ENCODE data around the gene ABRACL.
A peak's percentile ranks its signal among the peaks of the same experiment; 100 is the strongest.

The ABRACL gene

GRCh38 chr6:138981416-138981815 is 47.1 kb upstream of the ABRACL start:
- H3K9me2 ChIP-seq (replicated peaks; ENCODE audit: low read depth, low read length): no peaks in the 10 kb centered on the region
- peak overlapping the region; percentile 9 for H3K9ac ChIP-seq (ENCODE audit: low read depth, low read length, poor library complexity, severe bottlenecking)
- no peaks in the 10 kb centered on the region for H3K36me3 ChIP-seq (ENCODE audit: insufficient read depth, low read length)
- no peaks in the 10 kb centered on the region for H3K27me3 ChIP-seq (ENCODE audit: insufficient read depth, low read length, poor library complexity, severe bottlenecking)
- peaks cover 96% of the 10 kb centered on the region for H4K20me1 ChIP-seq (ENCODE audit: insufficient read depth, low read length, poor library complexity, severe bottlenecking)
- H3K4me1 ChIP-seq (ENCODE audit: insufficient read depth, low read length, poor library complexity, severe bottlenecking): peaks cover 75% of the 10 kb centered on the region
- peak overlapping the region; percentile 94 for H3K4me2 ChIP-seq (ENCODE audit: low read depth, low read length, poor library complexity, severe bottlenecking)
- H3F3A ChIP-seq (ENCODE audit: low read depth): no peaks in the 10 kb centered on the region
- H2AFZ ChIP-seq (ENCODE audit: low read length): no peak overlapping the region
- no peaks in the 10 kb centered on the region for H3K9me3 ChIP-seq (ENCODE audit: insufficient read depth, low read depth, low read length)
- H3K4me3 ChIP-seq (ENCODE audit: low read length, poor library complexity, severe bottlenecking): peak overlapping the region; percentile 56
- TF ChIP-seq EZH2phosphoT487 (IDR thresholded peaks at IDR 0.05; ENCODE audit: borderline replicate concordance): no peak
- no peak for TF ChIP-seq CTCF (conservative IDR thresholded peaks at IDR 0.05; ENCODE audit: low read length)
- H3K79me2 ChIP-seq (ENCODE audit: insufficient read depth, low read length): peaks cover 100% of the 10 kb centered on the region

- peak overlapping the region; percentile 92 for H3K4me3 ChIP-seq (ENCODE audit: low read length, poor library complexity, severe bottlenecking)
- H3K79me2 ChIP-seq (ENCODE audit: insufficient read depth, low read length): peaks cover 61% of the 10 kb centered on the region
- H3F3A ChIP-seq (ENCODE audit: low read depth): no peaks in the 10 kb centered on the region
- H3K9me3 ChIP-seq (ENCODE audit: insufficient read depth, low read depth, low read length): no peaks in the 10 kb centered on the region
- H3K27me3 ChIP-seq (ENCODE audit: insufficient read depth, low read length, poor library complexity, severe bottlenecking): no peaks in the 10 kb centered on the region
- peaks cover 54% of the 10 kb centered on the region for H3K4me1 ChIP-seq (ENCODE audit: insufficient read depth, low read length, poor library complexity, severe bottlenecking)
- peak overlapping the region; percentile 85 for H3K9ac ChIP-seq (ENCODE audit: low read depth, low read length, poor library complexity, severe bottlenecking)
- H4K20me1 ChIP-seq (ENCODE audit: insufficient read depth, low read length, poor library complexity, severe bottlenecking): peaks cover 59% of the 10 kb centered on the region
- TF ChIP-seq EZH2phosphoT487 (IDR thresholded peaks at IDR 0.05; ENCODE audit: borderline replicate concordance) (no peak), CTCF (conservative IDR thresholded peaks at IDR 0.05; ENCODE audit: low read length) (no peak)
- H3K4me2 ChIP-seq (ENCODE audit: low read depth, low read length, poor library complexity, severe bottlenecking): peak overlapping the region; percentile 94
- no peaks in the 10 kb centered on the region for H3K36me3 ChIP-seq (ENCODE audit: insufficient read depth, low read length)
- H2AFZ ChIP-seq (ENCODE audit: low read length): no peak overlapping the region
- no peaks in the 10 kb centered on the region for H3K9me2 ChIP-seq (replicated peaks; ENCODE audit: low read depth, low read length)
These were observed 42.0 kb upstream of the ABRACL start for GRCh38 chr6:138986578-138986977.

GRCh38 chr6:138987080-138987642 is 41.4 kb upstream of the ABRACL start:
- peaks cover 48% of the 10 kb centered on the region for H3K4me1 ChIP-seq (ENCODE audit: insufficient read depth, low read length, poor library complexity, severe bottlenecking)
- no peaks in the 10 kb centered on the region for H3K9me3 ChIP-seq (ENCODE audit: insufficient read depth, low read depth, low read length)
- no peak for TF ChIP-seq EZH2phosphoT487 (IDR thresholded peaks at IDR 0.05; ENCODE audit: borderline replicate concordance)
- TF ChIP-seq CTCF (conservative IDR thresholded peaks at IDR 0.05; ENCODE audit: low read length): no peak
- no peaks in the 10 kb centered on the region for H3K36me3 ChIP-seq (ENCODE audit: insufficient read depth, low read length)
- peak overlapping the region; percentile 94 for H3K4me2 ChIP-seq (ENCODE audit: low read depth, low read length, poor library complexity, severe bottlenecking)
- peak overlapping the region; percentile 90; the same call in 1 of the 2 replicates for H2AFZ ChIP-seq (ENCODE audit: low read length)
- no peaks in the 10 kb centered on the region for H3F3A ChIP-seq (ENCODE audit: low read depth)
- H3K4me3 ChIP-seq (ENCODE audit: low read length, poor library complexity, severe bottlenecking): peak overlapping the region; percentile 92
- peaks cover 55% of the 10 kb centered on the region for H3K79me2 ChIP-seq (ENCODE audit: insufficient read depth, low read length)
- peaks cover 53% of the 10 kb centered on the region for H4K20me1 ChIP-seq (ENCODE audit: insufficient read depth, low read length, poor library complexity, severe bottlenecking)
- peak overlapping the region; percentile 85 for H3K9ac ChIP-seq (ENCODE audit: low read depth, low read length, poor library complexity, severe bottlenecking)
- H3K27me3 ChIP-seq (ENCODE audit: insufficient read depth, low read length, poor library complexity, severe bottlenecking): no peaks in the 10 kb centered on the region
- H3K9me2 ChIP-seq (replicated peaks; ENCODE audit: low read depth, low read length): no peaks in the 10 kb centered on the region

Data from Loucy (cell line).